H9 (cell line): ENCODE data around the gene TRPM3. TPM values are rescaled to one million over a fixed set of nuclear protein-coding genes. Genes with fewer than 3 reads are reported as not detected.

Experiments
- DNase-seq: peaks from one replicate; pipeline ENCODE4 v3.0.0-alpha.2; 2017
- H2AFZ ChIP-seq: one replicate; pipeline ENCODE4 v1.6.1; 2013; ENCODE audit warnings: mild to moderate bottlenecking, low read length, control low read depth, moderate library complexity
- H2AK5ac ChIP-seq: 2 replicates; pipeline ENCODE4 v1.6.1; 2013; ENCODE audit warnings: low read length, control low read depth, mixed read lengths; ENCODE audit not compliant: insufficient read length
- H2BK120ac ChIP-seq: one replicate; pipeline ENCODE4 v1.6.1; 2013; ENCODE audit warnings: low read depth, mild to moderate bottlenecking, low read length, control low read depth, inconsistent platforms; ENCODE audit not compliant: poor library complexity, severe bottlenecking
- H2BK12ac ChIP-seq: 2 replicates; pipeline ENCODE4 v1.6.1; 2013; ENCODE audit warnings: low read length, control low read depth, mixed read lengths, low read depth; ENCODE audit not compliant: insufficient read length
- H2BK15ac ChIP-seq: 2 replicates; pipeline ENCODE4 v1.6.1; 2013; ENCODE audit warnings: low read depth, low read length, control low read depth
- H2BK20ac ChIP-seq: one replicate; pipeline ENCODE4 v1.6.1; 2013; ENCODE audit warnings: low read depth, mild to moderate bottlenecking, low read length, control low read depth, inconsistent platforms; ENCODE audit not compliant: poor library complexity, severe bottlenecking
- H2BK5ac ChIP-seq: 2 replicates; pipeline ENCODE4 v1.6.1; 2013; ENCODE audit warnings: low read length, control low read depth, mixed read lengths; ENCODE audit not compliant: insufficient read length
- H3K14ac ChIP-seq: 2 replicates; pipeline ENCODE4 v1.6.1; 2013; ENCODE audit warnings: low read length, control low read depth; ENCODE audit not compliant: insufficient read depth
- H3K18ac ChIP-seq: 2 replicates; pipeline ENCODE4 v1.6.1; 2013; ENCODE audit warnings: low read depth, mild to moderate bottlenecking, mixed read lengths, low read length, control low read depth; ENCODE audit not compliant: insufficient read length
- H3K23ac ChIP-seq: 2 replicates; pipeline ENCODE4 v1.6.1; 2013; ENCODE audit warnings: low read length, control low read depth, mixed read lengths, low read depth; ENCODE audit not compliant: insufficient read length
- H3K23me2 ChIP-seq: 2 replicates; pipeline ENCODE4 v1.6.1; 2013; ENCODE audit warnings: low read depth, mild to moderate bottlenecking, mixed read lengths, low read length, control low read depth; ENCODE audit not compliant: insufficient read length, poor library complexity, severe bottlenecking
- H3K27ac ChIP-seq: 2 replicates; pipeline ENCODE4 v1.5.1; 2013; ENCODE audit warnings: low read length, control low read depth, mixed read lengths, low read depth; ENCODE audit not compliant: insufficient read length
- H3K27me3 ChIP-seq: 2 replicates; pipeline ENCODE4 v1.6.1; 2013; ENCODE audit warnings: low read length, control low read depth, inconsistent platforms; ENCODE audit not compliant: insufficient read depth
- H3K4ac ChIP-seq: 2 replicates; pipeline ENCODE4 v1.6.1; 2013; ENCODE audit warnings: low read depth, mild to moderate bottlenecking, control low read depth, inconsistent platforms, low read length, moderate library complexity
- H3K4me1 ChIP-seq: 2 replicates; pipeline ENCODE4 v1.6.1; 2013; ENCODE audit warnings: low read length, control low read depth, inconsistent platforms; ENCODE audit not compliant: insufficient read depth
- H3K4me2 ChIP-seq: 2 replicates; pipeline ENCODE4 v1.6.1; 2013; ENCODE audit warnings: low read length, control low read depth, mixed read lengths; ENCODE audit not compliant: insufficient read length, insufficient read depth
- H3K56ac ChIP-seq: 2 replicates; pipeline ENCODE4 v1.6.1; 2013; ENCODE audit warnings: low read depth, mild to moderate bottlenecking, mixed read lengths, low read length, control low read depth; ENCODE audit not compliant: insufficient read length
- H3K79me1 ChIP-seq: 2 replicates; pipeline ENCODE4 v1.6.1; 2013; ENCODE audit warnings: low read depth, mild to moderate bottlenecking, moderate library complexity, low read length, control low read depth, inconsistent platforms; ENCODE audit not compliant: insufficient read depth, poor library complexity, severe bottlenecking
- H3K79me2 ChIP-seq: 2 replicates; pipeline ENCODE4 v1.6.1; 2013; ENCODE audit warnings: low read length, control low read depth, inconsistent platforms; ENCODE audit not compliant: insufficient read depth
- H3K9ac ChIP-seq: 2 replicates; pipeline ENCODE4 v1.6.1; 2013; ENCODE audit warnings: low read length, control low read depth, mixed read lengths; ENCODE audit not compliant: insufficient read length; ENCODE audit errors: extremely low read depth
- H3K9me3 ChIP-seq: one replicate; pipeline ENCODE4 v1.6.1; 2013; ENCODE audit warnings: low read depth, low read length, inconsistent platforms; ENCODE audit not compliant: control insufficient read depth
- H3T11ph ChIP-seq: one replicate; pipeline ENCODE4 v1.6.1; 2013; ENCODE audit warnings: mild to moderate bottlenecking, low read length, control low read depth, inconsistent platforms
- H4K20me1 ChIP-seq: one replicate; pipeline ENCODE4 v1.6.1; 2013; ENCODE audit not compliant: control insufficient read depth, insufficient read length, insufficient read depth
- H4K5ac ChIP-seq: 2 replicates; pipeline ENCODE4 v1.6.1; 2013; ENCODE audit warnings: low read depth, mild to moderate bottlenecking, mixed read lengths, low read length, control low read depth; ENCODE audit not compliant: insufficient read length
- H4K8ac ChIP-seq: replicated peaks from 2 replicates; pipeline ENCODE4 v1.6.1; 2013; ENCODE audit warnings: low read length, control low read depth, mixed read lengths, low read depth; ENCODE audit not compliant: insufficient read length
- H4K91ac ChIP-seq: 2 replicates; pipeline ENCODE4 v1.6.1; 2013; ENCODE audit warnings: low read depth, mild to moderate bottlenecking, moderate library complexity, mixed read lengths, low read length, control low read depth; ENCODE audit not compliant: insufficient read length
- H3K27ac Mint-ChIP-seq, 3 experiments: 2 replicates in 2 of 3; 3 replicates in 1 of 3; pipeline ENCODE4 v1.8.0; 2020 to 2021; ENCODE audit warnings: mixed read lengths in 3 of 3, mild to moderate bottlenecking in 1 of 3, moderate library complexity in 1 of 3
- H3K27me3 Mint-ChIP-seq: 2 replicates; pipeline ENCODE4 v1.8.0; 2021; ENCODE audit warnings: low read depth, mild to moderate bottlenecking, moderate library complexity, mixed read lengths
- H3K36me3 Mint-ChIP-seq, 3 experiments: 2 replicates in 2 of 3; 3 replicates in 1 of 3; pipeline ENCODE4 v1.8.0; 2020 to 2021; ENCODE audit warnings: low read depth in 3 of 3, mixed read lengths in 3 of 3; ENCODE audit not compliant: insufficient read depth in 1 of 3
- H3K4me1 Mint-ChIP-seq, 2 experiments: 2 replicates each; pipeline ENCODE4 v1.8.0; 2020; ENCODE audit warnings: mixed read lengths in 2 of 2
- H3K4me3 Mint-ChIP-seq, 2 experiments: 2 replicates in 1 of 2; 3 replicates in 1 of 2; pipeline ENCODE4 v1.8.0; 2020 to 2021; ENCODE audit warnings: mild to moderate bottlenecking in 2 of 2, mixed read lengths in 2 of 2, moderate library complexity in 1 of 2
- H3K9me3 Mint-ChIP-seq, 2 experiments: 2 replicates in 1 of 2; 3 replicates in 1 of 2; pipeline ENCODE4 v1.8.0; 2020; ENCODE audit warnings: mild to moderate bottlenecking in 2 of 2, mixed read lengths in 2 of 2, moderate library complexity in 1 of 2
- WGBS: extraction: QIAGEN DNeasy Blood & Tissue Kit; methylation state at CpG from one replicate; pipeline ENCODE4 v1.1.7; 2013; ENCODE audit warnings: missing lambda C conversion rate, low lambda C conversion rate, mixed read lengths; ENCODE audit not compliant: insufficient read length; ENCODE audit errors: extremely low coverage; 5-methylcytosine and 5-hydroxymethylcytosine counted together
- total RNA-seq: library from RNA; stranded (reverse); gene quantifications from 2 replicates; pipeline ENCODE4 v1.2.1, GENCODE V29; 2021
- TF ChIP-seq, protein P1 (sequence below): fragments of 200-600 bp; sonication (generic); conservative IDR thresholded peaks from 3 replicates; pipeline ENCODE4 v1.8.0; 2021; ENCODE audit warnings: antibody characterized with exemption, mild to moderate bottlenecking

TRPM3 gene
- total RNA-seq, 1 experiment from 2014 or later, result 10.3 TPM

DNA sequence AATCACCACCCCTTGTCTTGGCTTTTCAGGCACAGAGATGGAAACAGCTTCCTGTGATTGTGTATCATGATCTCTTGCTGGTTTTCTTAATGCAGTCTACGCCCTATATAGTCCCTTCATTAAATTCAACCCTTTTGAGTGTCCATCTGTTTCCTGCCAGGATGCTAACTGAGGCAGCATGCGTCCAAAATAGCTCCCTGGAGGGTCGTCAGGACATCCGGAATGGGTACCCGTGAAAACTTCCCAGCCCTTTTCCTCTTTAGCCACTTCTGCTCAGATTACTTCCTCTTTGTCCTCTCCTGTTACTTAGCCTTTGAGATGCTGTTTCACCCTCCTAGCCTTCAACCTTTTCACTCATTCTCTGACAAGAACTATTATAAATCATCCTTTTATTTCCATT lies 627.2 kb downstream of the TRPM3 start:
- no peak overlapping the region for H4K91ac ChIP-seq
- no peak overlapping the region for H2BK12ac ChIP-seq
- H2AFZ ChIP-seq, result no peak overlapping the region
- no peak overlapping the region for H3K9ac ChIP-seq
- H3K4ac ChIP-seq, result no peak overlapping the region
- Mint-ChIP-seq H3K27ac (no peak overlapping the region), H3K36me3 (no peaks in the 10 kb centered on the region; a peak in 1 of 7 replicates), H3K27me3 (peaks cover 1% of the 10 kb centered on the region; the same call in 1 of the 2 replicates), H3K9me3 (no peaks in the 10 kb centered on the region; a peak in 1 of 5 replicates), H3K4me1 (peaks cover 4 to 5% of the 10 kb centered on the region in 2 experiments; a peak in 3 of 4 replicates), H3K4me3 (no peak overlapping the region)
- WGBS, result no CpG with 5 or more reads among the region's 5 CpGs
- H2BK15ac ChIP-seq, result no peak overlapping the region
- no peaks in the 10 kb centered on the region for H3K4me1 ChIP-seq
- no peak overlapping the region for H3K23ac ChIP-seq
- H3K79me2 ChIP-seq, result no peaks in the 10 kb centered on the region
- no peaks in the 10 kb centered on the region for H3K9me3 ChIP-seq
- H4K8ac ChIP-seq, result no peak overlapping the region
- H4K5ac ChIP-seq, result no peak overlapping the region
- TF ChIP-seq, protein P1, sequence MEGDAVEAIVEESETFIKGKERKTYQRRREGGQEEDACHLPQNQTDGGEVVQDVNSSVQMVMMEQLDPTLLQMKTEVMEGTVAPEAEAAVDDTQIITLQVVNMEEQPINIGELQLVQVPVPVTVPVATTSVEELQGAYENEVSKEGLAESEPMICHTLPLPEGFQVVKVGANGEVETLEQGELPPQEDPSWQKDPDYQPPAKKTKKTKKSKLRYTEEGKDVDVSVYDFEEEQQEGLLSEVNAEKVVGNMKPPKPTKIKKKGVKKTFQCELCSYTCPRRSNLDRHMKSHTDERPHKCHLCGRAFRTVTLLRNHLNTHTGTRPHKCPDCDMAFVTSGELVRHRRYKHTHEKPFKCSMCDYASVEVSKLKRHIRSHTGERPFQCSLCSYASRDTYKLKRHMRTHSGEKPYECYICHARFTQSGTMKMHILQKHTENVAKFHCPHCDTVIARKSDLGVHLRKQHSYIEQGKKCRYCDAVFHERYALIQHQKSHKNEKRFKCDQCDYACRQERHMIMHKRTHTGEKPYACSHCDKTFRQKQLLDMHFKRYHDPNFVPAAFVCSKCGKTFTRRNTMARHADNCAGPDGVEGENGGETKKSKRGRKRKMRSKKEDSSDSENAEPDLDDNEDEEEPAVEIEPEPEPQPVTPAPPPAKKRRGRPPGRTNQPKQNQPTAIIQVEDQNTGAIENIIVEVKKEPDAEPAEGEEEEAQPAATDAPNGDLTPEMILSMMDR, result no peak
- H3K4me2 ChIP-seq, result no peak overlapping the region
- H3T11ph ChIP-seq, result no peak overlapping the region
- H3K18ac ChIP-seq, result no peak overlapping the region
- no peak overlapping the region for H2BK120ac ChIP-seq
- no peaks in the 10 kb centered on the region for H3K23me2 ChIP-seq
- H2BK20ac ChIP-seq, result no peak overlapping the region
- no peaks in the 10 kb centered on the region for H3K79me1 ChIP-seq
- no peaks in the 10 kb centered on the region for H4K20me1 ChIP-seq
- H3K14ac ChIP-seq, result no peak overlapping the region
- no peaks in the 10 kb centered on the region for H3K27me3 ChIP-seq
- no peak for DNase-seq
- no peak overlapping the region for H3K56ac ChIP-seq
- no peak overlapping the region for H3K27ac ChIP-seq
- no peak overlapping the region for H2AK5ac ChIP-seq
- H2BK5ac ChIP-seq, result no peak overlapping the region
